MM.1S (cell line): ENCODE results near the gene KCNN4.

Experiments used
- CTCF ChIP-seq: fragments of 300-600 bp; sonication (generic); IDR thresholded peaks from 2 replicates; pipeline ENCODE4 v1.5.1; 2016; ENCODE audit warnings: antibody characterized with exemption, low read length, mixed read lengths
- EZH2 ChIP-seq: fragments of 300-600 bp; sonication (generic); optimal IDR thresholded peaks from 2 replicates; pipeline ENCODE3; 2017; ENCODE audit warnings: low read depth, mild to moderate bottlenecking, antibody characterized with exemption, low read length, mixed read lengths

- no peak for TF ChIP-seq CTCF
- TF ChIP-seq EZH2 = no peak
Observed at GRCh38 chr19:43806848-43807247, 26.1 kb upstream of the KCNN4 start.
